IMR-90 (cell line): ENCODE results near the gene TEX44. TPM values are rescaled to one million over a fixed set of nuclear protein-coding genes. Genes with fewer than 3 reads are reported as not detected.
A peak's percentile ranks its signal among the peaks of the same experiment; 100 is the strongest.

Experiments used
- ATAC-seq: fragments of 200-7000 bp; cut with Tn5 transposase; 2 replicates; pipeline ENCODE4 v1.9.1; 2020; ENCODE audit warnings: low read depth, mild to moderate bottlenecking, moderate library complexity
- BruUV-seq: library from RNA; stranded (reverse); fragments of 400-500 nt; replicated peaks from 2 replicates; lab custom pipeline; 2021; lab: Mats Ljungman, UMichigan
- CTCF ChIA-PET: fragments of 300-600 bp; formaldehyde crosslinking; extraction: SDS; loops from one replicate; lab custom pipeline; 2021; ENCODE audit warnings: antibody characterized with exemption; lab: Yijun Ruan, JAX
- POLR2A ChIA-PET: fragments of 300-600 bp; sonication (Branson Sonifier 250); formaldehyde crosslinking; loops from one replicate; lab custom pipeline; 2022; ENCODE audit warnings: antibody characterized with exemption; ENCODE audit not compliant: unreplicated experiment; lab: Charles Lee
- DNase-seq: peaks from one replicate; pipeline ENCODE4 v3.0.0; 2013
- H2AFZ ChIP-seq: replicated peaks from 2 replicates; pipeline ENCODE3; 2013; ENCODE audit warnings: low read length, mild to moderate bottlenecking; ENCODE audit not compliant: poor library complexity
- H2AK5ac ChIP-seq: 2 replicates; pipeline ENCODE4 v1.6.1; 2013; ENCODE audit warnings: low read depth, low read length, inconsistent platforms
- H2AK9ac ChIP-seq: replicated peaks from 2 replicates; pipeline ENCODE3; 2013; ENCODE audit warnings: mild to moderate bottlenecking, low read depth, low read length, moderate library complexity; ENCODE audit not compliant: poor library complexity
- H2BK120ac ChIP-seq: 2 replicates; pipeline ENCODE4 v1.6.1; 2013; ENCODE audit warnings: low read depth, low read length, inconsistent platforms
- H2BK15ac ChIP-seq: 3 replicates; pipeline ENCODE4 v1.6.1; 2013; ENCODE audit warnings: low read depth, low read length, inconsistent platforms
- H2BK20ac ChIP-seq: 2 replicates; pipeline ENCODE4 v1.6.1; 2013; ENCODE audit warnings: low read depth, mild to moderate bottlenecking, inconsistent platforms, low read length, moderate library complexity
- H2BK5ac ChIP-seq: 2 replicates; pipeline ENCODE4 v1.6.1; 2013; ENCODE audit warnings: mild to moderate bottlenecking, low read depth, low read length, inconsistent platforms; ENCODE audit not compliant: poor library complexity, severe bottlenecking
- H3K14ac ChIP-seq: replicated peaks from 2 replicates; pipeline ENCODE4 v1.6.1; 2013; ENCODE audit warnings: low read depth, low read length, inconsistent platforms
- H3K18ac ChIP-seq: 2 replicates; pipeline ENCODE4 v1.6.1; 2013; ENCODE audit warnings: low read depth, low read length, control low read depth
- H3K23ac ChIP-seq: 2 replicates; pipeline ENCODE4 v1.6.1; 2013; ENCODE audit warnings: low read depth, low read length, inconsistent platforms
- H3K27ac ChIP-seq: 2 replicates; pipeline ENCODE4 v1.5.1; 2013; ENCODE audit warnings: mild to moderate bottlenecking, control low read depth, low read length; ENCODE audit not compliant: insufficient read depth
- H3K27me3 ChIP-seq: 2 replicates; pipeline ENCODE4 v1.6.1; 2013; ENCODE audit warnings: low read length; ENCODE audit not compliant: control insufficient read depth, insufficient read depth
- H3K36me3 ChIP-seq: 2 replicates; pipeline ENCODE4 v1.6.1; 2013; ENCODE audit warnings: low read length, mixed read lengths; ENCODE audit not compliant: control insufficient read depth, insufficient read depth
- H3K4ac ChIP-seq: 2 replicates; pipeline ENCODE4 v1.6.1; 2013; ENCODE audit warnings: low read depth, low read length, inconsistent platforms
- H3K4me1 ChIP-seq: 2 replicates; pipeline ENCODE4 v1.6.1; 2013; ENCODE audit warnings: low read length, mixed read lengths; ENCODE audit not compliant: control insufficient read depth, insufficient read depth
- H3K4me2 ChIP-seq: 2 replicates; pipeline ENCODE4 v1.6.1; 2013; ENCODE audit warnings: low read depth, mild to moderate bottlenecking, control low read depth, low read length, moderate library complexity
- H3K4me3 ChIP-seq: 2 replicates; pipeline ENCODE4 v1.5.1; 2013; ENCODE audit warnings: low read depth, mild to moderate bottlenecking, control low read depth, low read length, moderate library complexity; ENCODE audit not compliant: insufficient read depth
- H3K56ac ChIP-seq: 2 replicates; pipeline ENCODE4 v1.6.1; 2013; ENCODE audit warnings: low read length, inconsistent platforms; ENCODE audit not compliant: insufficient read depth; ENCODE audit errors: extremely low read depth
- H3K79me1 ChIP-seq, 2 experiments: 2 replicates each; pipeline ENCODE4 v1.6.1; 2013; ENCODE audit warnings: low read length in 2 of 2, inconsistent platforms in 1 of 2, low read depth in 1 of 2
- H3K9ac ChIP-seq: 2 replicates; pipeline ENCODE4 v1.6.1; 2013; ENCODE audit warnings: low read depth, low read length, control low read depth
- H3K9me1 ChIP-seq: 2 replicates; pipeline ENCODE4 v1.6.1; 2013; ENCODE audit warnings: low read length, inconsistent platforms; ENCODE audit not compliant: insufficient read depth
- H3K9me3 ChIP-seq: 2 replicates; pipeline ENCODE4 v1.6.1; 2013; ENCODE audit warnings: low read length; ENCODE audit not compliant: control insufficient read depth, insufficient read depth
- H4K20me1 ChIP-seq: 2 replicates; pipeline ENCODE4 v1.6.1; 2013; ENCODE audit warnings: low read length, inconsistent platforms; ENCODE audit not compliant: insufficient read depth
- H4K5ac ChIP-seq: 2 replicates; pipeline ENCODE4 v1.6.1; 2013; ENCODE audit warnings: mild to moderate bottlenecking, low read depth, low read length, control low read depth
- H4K8ac ChIP-seq, 2 experiments: 2 replicates each; pipeline ENCODE4 v1.6.1; 2013; ENCODE audit warnings: low read depth in 2 of 2, low read length in 2 of 2, control low read depth in 1 of 2, inconsistent platforms in 1 of 2
- H4K91ac ChIP-seq: 2 replicates; pipeline ENCODE4 v1.6.1; 2013; ENCODE audit warnings: low read depth, low read length, inconsistent platforms; ENCODE audit not compliant: insufficient read depth
- CHD1 ChIP-seq: IDR thresholded peaks from 2 replicates; pipeline ENCODE4 v1.6.1; 2012; ENCODE audit warnings: low read depth, low read length, improper control_type of control experiment
- MAZ ChIP-seq: IDR thresholded peaks from 2 replicates; pipeline ENCODE4 v1.6.1; 2012; ENCODE audit warnings: low read depth, mild to moderate bottlenecking, low read length, improper control_type of control experiment, moderate library complexity, borderline replicate concordance
- MXI1 ChIP-seq: IDR thresholded peaks from 2 replicates; pipeline ENCODE4 v1.6.1; 2012; ENCODE audit warnings: low read depth, mild to moderate bottlenecking, low read length, moderate library complexity, borderline replicate concordance
- POLR2A ChIP-seq: IDR thresholded peaks from 2 replicates; pipeline ENCODE4 v1.6.1; 2012; ENCODE audit warnings: mild to moderate bottlenecking, low read depth, low read length
- RAD21 ChIP-seq: IDR thresholded peaks from 2 replicates; pipeline ENCODE4 v1.6.1; 2012; ENCODE audit warnings: low read length, improper control_type of control experiment
- RCOR1 ChIP-seq: IDR thresholded peaks from 2 replicates; pipeline ENCODE4 v1.6.1; 2012; ENCODE audit warnings: mild to moderate bottlenecking, low read length, improper control_type of control experiment; ENCODE audit not compliant: insufficient replicate concordance
- WGBS, 2 experiments: methylation state at CpG; one replicate each; pipeline versions ENCODE4 v1.1.5 to v1.1.7; 2013; ENCODE audit warnings: missing lambda C conversion rate in 2 of 2; ENCODE audit not compliant: insufficient read length in 1 of 2; ENCODE audit errors: extremely low coverage in 2 of 2; 5-methylcytosine and 5-hydroxymethylcytosine counted together
- dilution Hi-C: fragments of 300-500 bp; cut with HindIII; formaldehyde crosslinking; loops from one replicate; pipeline ENCODE4 v1.14.3; 2018; ENCODE audit warnings: low sequenced_read_pairs; ENCODE audit not compliant: unreplicated experiment
- in situ Hi-C: fragments of 300-500 bp; cut with MboI; formaldehyde crosslinking; loops from 3 replicates; pipeline ENCODE4 v1.14.3; 2019; ENCODE audit warnings: low sequenced_read_pairs, inconsistent platforms, mixed read lengths
- intact Hi-C: fragments of 100-400 bp; cut with micrococcal nuclease; formaldehyde crosslinking; loops from 2 replicates; pipeline ENCODE4 v1.10.0; 2022
- polyA plus RNA-seq, 3 experiments: library from polyadenylated mRNA; depleted of rRNA; stranded (reverse); fragments of >200 nt; gene quantifications; 2 replicates each; pipeline ENCODE4 v1.2.3, GENCODE V29; 2012; ENCODE audit warnings: low replicate concordance in 1 of 3
- total RNA-seq: library from RNA; depleted of rRNA; stranded (reverse); fragments of >200 nt; gene quantifications from 2 replicates; pipeline ENCODE4 v1.2.3, GENCODE V29; 2012

TEX44 gene
- total and polyA plus RNA-seq, 2 of the 4 experiments (the other 2 are of a cell fraction) = not detected

GRCh38 chr2:231604685-231605606 is 12.3 kb downstream of the TEX44 start:
- H2AFZ ChIP-seq = peak overlapping the region; percentile 91
- intact Hi-C loops (no loop called here), in situ Hi-C loops (loop anchor here (5.0 kb wide), 1 partner anchor 88 kb away; no protein-coding TSS in a partner anchor), dilution Hi-C loops (no loop called here)
- H3K9ac ChIP-seq = peak overlapping the region; percentile 18; the same call in 1 of the 2 replicates
- peaks cover 11% of the 10 kb centered on the region for H3K4me1 ChIP-seq
- TF ChIP-seq MAZ = no peak; the same call in 1 of the 2 replicates
- peak; percentile 78 for TF ChIP-seq MXI1
- TF ChIP-seq CHD1 = 0 out of 2 replicates have a peak, but pooled peaks have one; percentile 45
- TF ChIP-seq RCOR1 = no peak
- peak; percentile 91 for TF ChIP-seq POLR2A
- TF ChIP-seq RAD21 = peak; percentile 12; the same call in 1 of the 2 replicates
- H4K91ac ChIP-seq = peak overlapping the region; percentile 81
- no peak overlapping the region for H3K56ac ChIP-seq
- ATAC-seq (peak; percentile 93), DNase-seq (peak; percentile 95)
- peaks cover 10% of the 10 kb centered on the region for H3K9me1 ChIP-seq
- peak overlapping the region; percentile 14; the same call in 1 of the 2 replicates for H3K18ac ChIP-seq
- peak overlapping the region; percentile 67 for H3K27ac ChIP-seq
- no peak overlapping the region for H2BK20ac ChIP-seq
- H4K20me1 ChIP-seq = no peaks in the 10 kb centered on the region
- peak overlapping the region; percentile 25 for H4K5ac ChIP-seq
- H3K4ac ChIP-seq = peak overlapping the region; percentile 25; the same call in 1 of the 2 replicates
- H3K23ac ChIP-seq = 0 out of 2 replicates have a peak overlapping the region, but pooled peaks have one; percentile 43
- 24% methylated on average over 32 of the region's 54 CpGs; no CpG with 5 or more reads in 1 of the 2 experiments for WGBS, 2 experiments
- H3K4me2 ChIP-seq = peak overlapping the region; percentile 58
- H3K9me3 ChIP-seq = no peaks in the 10 kb centered on the region
- peak overlapping the region; percentile 25 for H3K14ac ChIP-seq
- ChIA-PET CTCF (no interaction called here), POLR2A (interaction anchor here (0.6 kb wide), 1 partner anchor 476 kb away, joined by 3 read pairs; no protein-coding TSS in a partner anchor)
- H3K36me3 ChIP-seq = no peaks in the 10 kb centered on the region
- H2BK120ac ChIP-seq = no peak overlapping the region; the same call in 1 of the 2 replicates
- H2BK5ac ChIP-seq = peak overlapping the region; percentile 57
- H3K27me3 ChIP-seq = no peaks in the 10 kb centered on the region
- peak overlapping the region; percentile 42 for H3K4me3 ChIP-seq
- peak overlapping the region; percentile 82 for H2AK5ac ChIP-seq
- BruUV-seq = no TSS peak
- H2AK9ac ChIP-seq = peak overlapping the region; percentile 90
- H4K8ac ChIP-seq = peak overlapping the region; percentile 25 to 77; a peak in 3 of 4 replicates
- H2BK15ac ChIP-seq = peak overlapping the region; percentile 42; the same call in 1 of the 3 replicates
- peaks cover 0 to 3% of the 10 kb centered on the region in 2 experiments; a peak in 1 of 4 replicates for H3K79me1 ChIP-seq
